A204.1 (cell line): ENCODE results near the gene C1orf216.
"Not testable (repeated sequence)": the region's sequence is repeated elsewhere in the genome, so short reads cannot be mapped to it uniquely, and the experiment has no call there.

Experiments used
- FAIRE-seq: peaks from 2 replicates; lab custom pipeline; 2012; peaks lifted over from hg19 to GRCh38; lab: Jason Lieb, UNC

C1orf216 gene

GRCh38 chr1:35718492-35719336 is at the start of gene C1orf216:
TSS of gene C1orf216 (minus strand) at chr1:35718884. CDS start at chr1:35716321, 2,563 bp downstream.
- FAIRE-seq = no peak

- no peak for FAIRE-seq
Observed at GRCh38 chr1:35764283-35764682, 45.6 kb upstream of the C1orf216 start.

- peak; percentile 14 for FAIRE-seq
Observed at GRCh38 chr1:35763201-35763600, 44.5 kb upstream of the C1orf216 start.

- FAIRE-seq = no peak
Observed at GRCh38 chr1:35762141-35762540, 43.5 kb upstream of the C1orf216 start.

GRCh38 chr1:35756064-35756463 is 37.4 kb upstream of the C1orf216 start:
- no peak for FAIRE-seq

- no peak for FAIRE-seq
Observed at GRCh38 chr1:35753626-35754260, 35.1 kb upstream of the C1orf216 start.

- no peak for FAIRE-seq
Observed at GRCh38 chr1:35748326-35748725, 29.6 kb upstream of the C1orf216 start.

GRCh38 chr1:35745124-35745730 is 26.5 kb upstream of the C1orf216 start:
- no peak for FAIRE-seq

GRCh38 chr1:35737120-35737519 is 18.4 kb upstream of the C1orf216 start:
- FAIRE-seq = no peak

GRCh38 chr1:35727434-35728040 is 8.9 kb upstream of the C1orf216 start:
- no peak for FAIRE-seq

- no peak for FAIRE-seq
Observed at GRCh38 chr1:35726450-35727433, 8.1 kb upstream of the C1orf216 start.

GRCh38 chr1:35725596-35725995 is 6.9 kb upstream of the C1orf216 start:
- no peak for FAIRE-seq

GRCh38 chr1:35717911-35718476 is 690 bp downstream of the C1orf216 start:
- FAIRE-seq = no peak

GRCh38 chr1:35715568-35716002 is 3.1 kb downstream of the C1orf216 start:
- no peak for FAIRE-seq

- no peak for FAIRE-seq
Observed at GRCh38 chr1:35714921-35715567, 3.6 kb downstream of the C1orf216 start.

GRCh38 chr1:35711098-35711497 is 7.6 kb downstream of the C1orf216 start:
- FAIRE-seq = not testable (repeated sequence)

- FAIRE-seq = no peak
Observed at GRCh38 chr1:35708952-35709351, 9.7 kb downstream of the C1orf216 start.

GRCh38 chr1:35708441-35708921 is 10.2 kb downstream of the C1orf216 start:
- FAIRE-seq = no peak

GRCh38 chr1:35707601-35708440 is 10.9 kb downstream of the C1orf216 start:
- no peak for FAIRE-seq
